GM23338 (cell line): ENCODE data around the gene AREL1. TPM values are rescaled to one million over a fixed set of nuclear protein-coding genes. Genes with fewer than 3 reads are reported as not detected.

Experiments
- ATAC-seq: fragments of 200-7000 bp; cut with Tn5 transposase; 3 replicates; pipeline ENCODE4 v1.9.1; 2020
- DNase-seq: peaks from one replicate; pipeline ENCODE4 v3.0.0-alpha.2; 2015; ENCODE audit warnings: low spot score
- H2AFZ ChIP-seq: fragments of 200-600 bp; sonication (generic); 2 replicates; pipeline ENCODE4 v1.8.0; 2016; ENCODE audit warnings: antibody characterized with exemption, mild to moderate bottlenecking, moderate library complexity
- H3F3A ChIP-seq: fragments of 200-600 bp; sonication (generic); replicated peaks from 2 replicates; pipeline ENCODE4 v1.8.0; 2017; ENCODE audit warnings: antibody characterized with exemption, mixed run types, low read depth
- H3K27ac ChIP-seq: fragments of 200-600 bp; sonication (generic); 2 replicates; pipeline ENCODE4 v1.6.1; 2016; ENCODE audit warnings: low read depth
- H3K27me3 ChIP-seq: fragments of 200-600 bp; sonication (generic); 2 replicates; pipeline ENCODE4 v1.8.0; 2016; ENCODE audit warnings: mild to moderate bottlenecking, mixed run types, moderate library complexity; ENCODE audit not compliant: insufficient read depth
- H3K36me3 ChIP-seq: fragments of 200-600 bp; sonication (generic); 2 replicates; pipeline ENCODE4 v1.8.0; 2016; ENCODE audit warnings: mild to moderate bottlenecking; ENCODE audit not compliant: insufficient read depth
- H3K4me1 ChIP-seq: fragments of 200-600 bp; sonication (generic); 2 replicates; pipeline ENCODE4 v1.8.0; 2016; ENCODE audit warnings: mild to moderate bottlenecking, moderate library complexity; ENCODE audit not compliant: insufficient read depth
- H3K4me2 ChIP-seq: fragments of 200-600 bp; sonication (generic); 2 replicates; pipeline ENCODE4 v1.7.1; 2017; ENCODE audit warnings: mixed run types
- H3K4me3 ChIP-seq: fragments of 200-600 bp; sonication (generic); 2 replicates; pipeline ENCODE4 v1.6.1; 2016; ENCODE audit warnings: mixed run types
- H3K79me2 ChIP-seq: fragments of 200-600 bp; sonication (generic); replicated peaks from 2 replicates; pipeline ENCODE4 v1.8.0; 2017; ENCODE audit warnings: mild to moderate bottlenecking; ENCODE audit not compliant: insufficient read depth
- H3K9me2 ChIP-seq: fragments of 200-600 bp; sonication (generic); 2 replicates; pipeline ENCODE4 v1.8.0; 2017; ENCODE audit not compliant: insufficient read depth
- H4K20me1 ChIP-seq: fragments of 200-600 bp; sonication (generic); replicated peaks from 2 replicates; pipeline ENCODE4 v1.8.0; 2017; ENCODE audit warnings: mild to moderate bottlenecking; ENCODE audit not compliant: insufficient read depth
- H3K27ac Mint-ChIP-seq: 2 replicates; pipeline ENCODE4 v1.8.0; 2020; ENCODE audit warnings: inconsistent platforms, mild to moderate bottlenecking, moderate library complexity, mixed read lengths
- H3K27me3 Mint-ChIP-seq: 3 replicates; pipeline ENCODE4 v1.8.0; 2022; ENCODE audit warnings: low read depth, mild to moderate bottlenecking, moderate library complexity, mixed read lengths, inconsistent platforms; ENCODE audit not compliant: insufficient read depth, poor library complexity
- H3K36me3 Mint-ChIP-seq: 3 replicates; pipeline ENCODE4 v1.8.0; 2021; ENCODE audit warnings: low read depth, mild to moderate bottlenecking, inconsistent platforms, moderate library complexity, mixed read lengths
- H3K4me1 Mint-ChIP-seq: 3 replicates; pipeline ENCODE4 v1.8.0; 2020; ENCODE audit warnings: mild to moderate bottlenecking, inconsistent platforms, mixed read lengths
- H3K4me3 Mint-ChIP-seq: 3 replicates; pipeline ENCODE4 v1.8.0; 2021; ENCODE audit warnings: moderate library complexity, mild to moderate bottlenecking, inconsistent platforms, mixed read lengths
- H3K9me3 Mint-ChIP-seq: 3 replicates; pipeline ENCODE4 v1.8.0; 2020; ENCODE audit warnings: moderate library complexity, mild to moderate bottlenecking, inconsistent platforms, mixed read lengths
- CREB1 ChIP-seq: fragments of 250-450 bp; sonication (Bioruptor Pico); IDR thresholded peaks from 2 replicates; pipeline ENCODE4 v1.5.0; 2020; ENCODE audit warnings: low read depth, mild to moderate bottlenecking, moderate library complexity
- CTCF ChIP-seq, 2 experiments: fragments of 200-600 bp in 1 of 2; sonication (generic) in 1 of 2; conservative IDR thresholded peaks; 2 replicates each; pipeline versions ENCODE4 v1.5.1 to v1.6.1; 2016 to 2017; ENCODE audit warnings: antibody characterized with exemption in 2 of 2, low read depth in 2 of 2, mild to moderate bottlenecking in 2 of 2, moderate library complexity in 1 of 2
- ETS1 ChIP-seq: IDR thresholded peaks from 2 replicates; pipeline ENCODE4 v1.6.1; 2016; ENCODE audit warnings: antibody characterized with exemption
- EZH2 ChIP-seq: fragments of 200-600 bp; sonication (generic); IDR thresholded peaks from one replicate; pipeline ENCODE4 v1.8.0; 2017; ENCODE audit warnings: antibody characterized with exemption, mild to moderate bottlenecking, low read depth; ENCODE audit not compliant: unreplicated experiment
- EZH2phosphoT487 ChIP-seq: fragments of 200-600 bp; sonication (generic); IDR thresholded peaks from one replicate; pipeline ENCODE4 v1.8.1; 2018; ENCODE audit warnings: antibody characterized with exemption; ENCODE audit not compliant: unreplicated experiment
- JUNB ChIP-seq: IDR thresholded peaks from one replicate; pipeline ENCODE4 v1.6.1; 2016; ENCODE audit warnings: antibody characterized with exemption; ENCODE audit not compliant: unreplicated experiment
- NANOG ChIP-seq: IDR thresholded peaks from 2 replicates; pipeline ENCODE4 v1.6.1; 2016; ENCODE audit warnings: antibody characterized with exemption, borderline replicate concordance
- REST ChIP-seq: IDR thresholded peaks from one replicate; pipeline ENCODE4 v1.6.1; 2018; ENCODE audit warnings: antibody characterized with exemption; ENCODE audit not compliant: unreplicated experiment
- ZNF114 ChIP-seq: fragments of 250-450 bp; sonication (Bioruptor Pico); IDR thresholded peaks from 2 replicates; pipeline ENCODE4 v1.5.0; 2020; ENCODE audit warnings: mild to moderate bottlenecking, moderate library complexity
- ZNF331 ChIP-seq: fragments of 250-450 bp; sonication (Bioruptor Pico); IDR thresholded peaks from 2 replicates; pipeline ENCODE4 v1.5.0; 2020; ENCODE audit warnings: low read depth, mild to moderate bottlenecking, moderate library complexity
- polyA plus RNA-seq: library from polyadenylated mRNA; unstranded; fragments of >200 nt; fragmentation: Nextera tagmentation; extraction: Ambion mirVana; gene quantifications from 2 replicates; pipeline ENCODE4 v1.2.1, GENCODE V29; 2016
- total RNA-seq: library from RNA; depleted of rRNA; stranded (reverse); fragments of >200 nt; shearing (Covaris generic); gene quantifications from 2 replicates; pipeline ENCODE4 v1.2.3, GENCODE V29; 2014

AREL1 gene
- total and polyA plus RNA-seq, 2 experiments from 2014 or later: 7.5 to 23.6 TPM

- H3K36me3 ChIP-seq: no peaks in the 10 kb centered on the region
- H3K27ac Mint-ChIP-seq: no peak overlapping the region
- no peak overlapping the region for H3K4me2 ChIP-seq
- no peaks in the 10 kb centered on the region for H3K4me1 ChIP-seq
- H3K9me2 ChIP-seq: 0 out of 2 replicates have a peak, but pooled peaks cover 2% of the 10 kb centered on the region
- H3K9me3 Mint-ChIP-seq: peaks cover 7% of the 10 kb centered on the region
- DNase-seq (no peak), ATAC-seq (no peak)
- no peak overlapping the region for H3K4me3 ChIP-seq
- peaks cover 5% of the 10 kb centered on the region; the same call in 2 of the 3 replicates for H3K36me3 Mint-ChIP-seq
- H4K20me1 ChIP-seq: 0 out of 2 replicates have a peak, but pooled peaks cover 4% of the 10 kb centered on the region
- no peaks in the 10 kb centered on the region for H3K4me1 Mint-ChIP-seq
- H3K27me3 Mint-ChIP-seq: peaks cover 4% of the 10 kb centered on the region
- no peak overlapping the region for H3K27ac ChIP-seq
- no peak overlapping the region for H3K4me3 Mint-ChIP-seq
- H3K27me3 ChIP-seq: no peaks in the 10 kb centered on the region
- no peaks in the 10 kb centered on the region for H3F3A ChIP-seq
- H3K79me2 ChIP-seq: no peaks in the 10 kb centered on the region
- TF ChIP-seq ETS1 (no peak), EZH2 (no peak), ZNF331 (no peak), NANOG (no peak), CTCF (conservative IDR thresholded peaks at IDR 0.05; ENCODE audit: low read depth in 2 of 2) (no peak), ZNF114 (CRISPR knock-in tag) (no peak), CREB1 (CRISPR knock-in tag) (no peak), EZH2phosphoT487 (no peak), JUNB (no peak), REST (no peak)
- no peak overlapping the region for H2AFZ ChIP-seq
These were observed 34.4 kb upstream of the AREL1 start for GRCh38 chr14:74747237-74747636.
